ENCODE results near the gene CEP57L1.

CEP57L1 gene

DNA sequence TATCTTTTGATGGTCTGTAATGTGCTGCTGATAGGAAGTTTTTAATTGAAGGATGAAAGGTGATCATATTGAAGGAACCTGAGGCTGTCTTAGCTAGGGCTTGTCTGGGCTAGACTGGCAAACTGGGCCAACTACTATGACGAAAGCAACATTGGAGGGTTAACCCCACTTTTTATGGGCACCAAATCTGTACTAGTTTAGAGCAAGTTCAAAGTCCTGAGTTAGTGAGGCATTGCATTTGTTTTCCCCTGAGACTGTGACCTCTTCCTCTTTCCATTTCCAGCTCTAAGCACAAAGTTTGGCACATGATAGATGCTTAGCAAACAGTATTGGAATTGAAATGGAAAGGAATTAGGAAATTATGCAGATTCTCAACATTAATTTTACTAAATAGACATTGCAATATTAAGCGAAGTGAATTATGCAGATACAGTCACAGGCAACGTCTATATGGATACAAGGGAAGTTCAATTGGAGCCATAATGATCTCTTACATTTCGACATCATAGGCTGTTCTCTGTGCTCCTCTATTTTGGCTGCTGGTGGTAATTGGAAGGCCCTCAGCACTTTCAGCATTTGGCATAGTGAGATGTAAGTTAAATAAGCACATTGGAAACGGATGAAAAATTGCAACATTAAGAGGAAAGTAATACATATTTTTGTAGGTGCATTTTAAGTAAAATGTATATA lies 22.2 kb downstream of the CEP57L1 start:
- H3K27me3 ChIP-seq (ENCODE audit: insufficient read depth, low read depth), result no peaks in the 10 kb centered on the region
- H3K36me3 ChIP-seq (ENCODE audit: insufficient read depth), result no peaks in the 10 kb centered on the region
- H4K20me1 ChIP-seq (ENCODE audit: insufficient read depth), result no peaks in the 10 kb centered on the region
- H3K79me2 ChIP-seq (ENCODE audit: insufficient read depth, low read depth), result no peaks in the 10 kb centered on the region
- H3K4me2 ChIP-seq, result no peak overlapping the region
- peaks cover 6% of the 10 kb centered on the region for H3K4me1 ChIP-seq (ENCODE audit: low read depth, poor library complexity, severe bottlenecking)
- H3K4me3 ChIP-seq (IDR thresholded peaks at IDR 0.05; ENCODE audit: insufficient read depth, low read depth, low read length), result no peak overlapping the region
- H2AFZ ChIP-seq (ENCODE audit: low read depth), result no peak overlapping the region
- no peak overlapping the region for H3K27ac ChIP-seq
- no peak for TF ChIP-seq CTCF (conservative IDR thresholded peaks at IDR 0.05; ENCODE audit: low read depth, low read length)
- no peak overlapping the region for H3K9ac ChIP-seq

DNA sequence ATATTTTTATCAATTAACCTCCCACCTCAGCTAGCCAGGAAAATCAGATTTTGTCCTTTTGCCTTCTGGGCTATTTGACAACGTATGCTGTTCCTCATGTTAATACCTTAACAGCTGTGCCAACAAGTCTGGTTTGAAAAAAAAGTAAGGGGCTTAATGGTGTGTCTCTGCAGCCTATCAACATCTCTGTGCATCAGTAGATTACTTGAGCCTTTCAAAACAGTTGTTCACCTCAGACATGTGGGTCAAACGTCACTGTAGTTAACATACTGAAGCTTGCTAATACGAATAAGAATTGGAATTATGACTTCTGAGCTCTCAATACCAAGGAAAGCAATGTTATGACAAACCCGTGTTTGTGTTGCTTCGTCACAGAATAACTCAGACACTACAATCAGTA lies 23.0 kb downstream of the CEP57L1 start:
- no peaks in the 10 kb centered on the region for H3K36me3 ChIP-seq (ENCODE audit: insufficient read depth)
- no peaks in the 10 kb centered on the region for H3K27me3 ChIP-seq (ENCODE audit: insufficient read depth, low read depth)
- peaks cover 6% of the 10 kb centered on the region for H3K4me1 ChIP-seq (ENCODE audit: low read depth, poor library complexity, severe bottlenecking)
- no peak overlapping the region for H3K4me3 ChIP-seq (IDR thresholded peaks at IDR 0.05; ENCODE audit: insufficient read depth, low read depth, low read length)
- H2AFZ ChIP-seq (ENCODE audit: low read depth), result no peak overlapping the region
- TF ChIP-seq CTCF (conservative IDR thresholded peaks at IDR 0.05; ENCODE audit: low read depth, low read length), result no peak
- no peaks in the 10 kb centered on the region for H4K20me1 ChIP-seq (ENCODE audit: insufficient read depth)
- no peak overlapping the region for H3K9ac ChIP-seq
- H3K4me2 ChIP-seq, result no peak overlapping the region
- no peaks in the 10 kb centered on the region for H3K79me2 ChIP-seq (ENCODE audit: insufficient read depth, low read depth)
- no peak overlapping the region for H3K27ac ChIP-seq

DNA sequence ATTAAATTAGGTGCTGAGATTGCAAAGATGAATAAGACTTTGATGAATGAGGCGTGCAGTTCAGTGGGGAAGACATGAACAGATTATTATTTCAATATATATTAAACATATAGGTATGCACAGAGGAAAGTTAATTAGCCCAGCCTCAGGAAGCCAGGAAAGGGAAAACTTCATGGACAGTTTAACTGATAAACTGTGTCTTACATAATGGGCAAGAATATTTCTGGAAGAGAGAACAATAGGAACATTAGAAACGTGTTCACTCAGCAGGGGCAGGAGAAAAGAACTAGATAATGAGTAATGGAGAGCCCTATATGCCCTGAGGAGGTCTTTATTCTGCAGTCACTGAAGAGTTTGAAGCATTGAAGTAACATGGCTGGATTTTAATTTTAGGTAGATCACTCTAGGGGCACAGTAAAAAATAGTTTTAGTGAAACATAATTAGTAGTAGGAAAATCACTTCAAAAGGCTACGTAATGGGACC lies 23.6 kb downstream of the CEP57L1 start:
- no peak overlapping the region for H2AFZ ChIP-seq (ENCODE audit: low read depth)
- peaks cover 6% of the 10 kb centered on the region for H3K4me1 ChIP-seq (ENCODE audit: low read depth, poor library complexity, severe bottlenecking)
- H3K79me2 ChIP-seq (ENCODE audit: insufficient read depth, low read depth), result no peaks in the 10 kb centered on the region
- no peak overlapping the region for H3K27ac ChIP-seq
- no peaks in the 10 kb centered on the region for H3K36me3 ChIP-seq (ENCODE audit: insufficient read depth)
- no peak overlapping the region for H3K4me2 ChIP-seq
- no peak for TF ChIP-seq CTCF (conservative IDR thresholded peaks at IDR 0.05; ENCODE audit: low read depth, low read length)
- H3K27me3 ChIP-seq (ENCODE audit: insufficient read depth, low read depth), result no peaks in the 10 kb centered on the region
- no peak overlapping the region for H3K4me3 ChIP-seq (IDR thresholded peaks at IDR 0.05; ENCODE audit: insufficient read depth, low read depth, low read length)
- H4K20me1 ChIP-seq (ENCODE audit: insufficient read depth), result no peaks in the 10 kb centered on the region
- no peak overlapping the region for H3K9ac ChIP-seq

- TF ChIP-seq CTCF (conservative IDR thresholded peaks at IDR 0.05; ENCODE audit: low read depth, low read length), result no peak
- no peaks in the 10 kb centered on the region for H3K79me2 ChIP-seq (ENCODE audit: insufficient read depth, low read depth)
- no peak overlapping the region for H2AFZ ChIP-seq (ENCODE audit: low read depth)
- H3K4me2 ChIP-seq, result no peak overlapping the region
- H3K27me3 ChIP-seq (ENCODE audit: insufficient read depth, low read depth), result no peaks in the 10 kb centered on the region
- no peaks in the 10 kb centered on the region for H3K36me3 ChIP-seq (ENCODE audit: insufficient read depth)
- H3K9ac ChIP-seq, result no peak overlapping the region
- no peak overlapping the region for H3K27ac ChIP-seq
- peaks cover 6% of the 10 kb centered on the region for H3K4me1 ChIP-seq (ENCODE audit: low read depth, poor library complexity, severe bottlenecking)
- H4K20me1 ChIP-seq (ENCODE audit: insufficient read depth), result no peaks in the 10 kb centered on the region
- no peak overlapping the region for H3K4me3 ChIP-seq (IDR thresholded peaks at IDR 0.05; ENCODE audit: insufficient read depth, low read depth, low read length)
These were observed 26.1 kb downstream of the CEP57L1 start for GRCh38 chr6:109121411-109121810.

Measured in KMS-11 (cell line).